SU-DHL-6 (cell line): Measurements from ENCODE around the gene SEMA4C.

Source experiments
- CTCF ChIP-seq: fragments of 200-600 bp; sonication (generic); IDR thresholded peaks from one replicate; pipeline ENCODE4 v1.5.1; 2017; ENCODE audit warnings: antibody characterized with exemption, mild to moderate bottlenecking, low read length, moderate library complexity; ENCODE audit not compliant: insufficient read depth, poor library complexity, severe bottlenecking
- EZH2phosphoT487 ChIP-seq: fragments of 200-600 bp; sonication (generic), shearing (Covaris generic); conservative IDR thresholded peaks from 2 replicates; pipeline ENCODE4 v1.6.1; 2018; ENCODE audit warnings: mild to moderate bottlenecking, antibody characterized with exemption, low read length, moderate library complexity, mixed read lengths

- no peak for TF ChIP-seq CTCF
- TF ChIP-seq EZH2phosphoT487, result no peak
Measured at GRCh38 chr2:96817882-96818281, 52.0 kb downstream of the SEMA4C start.
